ENCODE measurements around the gene HPS4.
"Not testable (repeated sequence)": the region's sequence is repeated elsewhere in the genome, so short reads cannot be mapped to it uniquely, and the experiment has no call there.

Gene HPS4

DNA sequence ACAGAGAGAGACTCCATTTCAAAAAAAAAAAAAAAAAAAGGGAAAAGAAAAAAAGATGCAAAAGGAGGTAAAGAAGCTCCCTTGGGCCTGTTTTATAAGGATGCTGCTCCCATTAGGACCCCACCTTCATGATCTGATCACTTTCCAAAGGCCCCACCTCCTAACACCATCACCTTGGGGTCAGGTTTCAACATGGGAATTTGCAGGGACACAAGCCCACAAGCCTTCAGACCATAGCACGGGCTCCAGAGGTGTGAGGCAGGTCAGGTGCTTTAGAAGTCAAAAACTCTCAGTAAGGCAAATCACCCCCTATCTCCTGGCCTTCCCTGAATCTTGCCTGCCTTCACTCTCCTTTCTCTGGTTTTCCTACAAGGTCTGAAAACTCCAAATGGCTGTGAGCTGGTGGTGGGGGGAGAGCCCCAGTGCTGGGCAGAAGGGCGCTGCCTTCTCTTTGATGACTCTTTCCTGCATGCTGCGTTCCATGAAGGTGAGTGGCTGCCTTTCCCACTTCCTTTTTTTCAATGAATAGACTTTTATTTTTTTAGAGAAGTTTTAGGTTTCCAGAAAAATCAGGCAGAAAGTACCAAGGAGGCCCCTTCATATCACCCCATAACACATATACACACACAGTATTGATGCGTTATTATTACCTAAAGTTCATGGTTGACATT, 41.4 kb downstream of the HPS4 start:
- no peak for DNase-seq (ENCODE audit: low spot score)

GRCh38 chr22:26439559-26439958, 44.0 kb downstream of the HPS4 start:
- DNase-seq (ENCODE audit: low spot score) = no peak

GRCh38 chr22:26438776-26439175, 44.8 kb downstream of the HPS4 start:
- DNase-seq (ENCODE audit: low spot score) = not testable (repeated sequence)

DNA sequence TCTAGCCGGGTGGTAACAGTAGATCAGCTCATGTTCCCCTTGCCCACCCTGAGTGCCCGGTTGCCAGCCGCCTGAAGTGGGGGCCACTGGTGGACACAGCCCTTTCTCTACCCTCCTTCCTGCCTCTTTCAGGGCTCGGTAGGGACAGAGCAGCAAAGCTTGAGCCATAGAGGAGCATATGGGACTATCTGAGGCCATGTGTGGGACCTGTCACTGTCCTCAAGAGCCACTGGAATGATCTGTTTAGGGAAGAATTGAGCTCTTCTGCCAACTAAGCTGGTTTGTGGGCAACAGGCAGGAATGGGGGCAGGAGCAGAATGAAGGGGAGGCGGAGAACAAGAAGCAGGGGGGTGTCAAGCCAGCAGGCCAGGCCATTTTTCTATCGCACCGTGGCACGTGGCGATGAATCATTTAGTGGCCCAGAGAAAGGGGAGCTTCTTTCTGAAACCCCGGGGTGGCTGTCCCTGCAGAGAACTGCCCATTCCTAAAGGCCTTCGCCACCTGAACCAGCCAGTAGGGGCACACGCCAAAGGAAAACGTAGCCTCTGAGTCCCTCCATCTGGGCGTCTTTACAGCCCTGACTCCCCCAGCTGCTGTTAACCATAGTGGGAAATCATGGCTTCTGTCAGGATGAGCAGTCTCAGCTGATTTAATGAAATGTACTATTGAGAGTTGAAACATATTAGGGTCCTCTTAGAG, 45.7 kb downstream of the HPS4 start:
- no peak for DNase-seq (ENCODE audit: low spot score)

DNA sequence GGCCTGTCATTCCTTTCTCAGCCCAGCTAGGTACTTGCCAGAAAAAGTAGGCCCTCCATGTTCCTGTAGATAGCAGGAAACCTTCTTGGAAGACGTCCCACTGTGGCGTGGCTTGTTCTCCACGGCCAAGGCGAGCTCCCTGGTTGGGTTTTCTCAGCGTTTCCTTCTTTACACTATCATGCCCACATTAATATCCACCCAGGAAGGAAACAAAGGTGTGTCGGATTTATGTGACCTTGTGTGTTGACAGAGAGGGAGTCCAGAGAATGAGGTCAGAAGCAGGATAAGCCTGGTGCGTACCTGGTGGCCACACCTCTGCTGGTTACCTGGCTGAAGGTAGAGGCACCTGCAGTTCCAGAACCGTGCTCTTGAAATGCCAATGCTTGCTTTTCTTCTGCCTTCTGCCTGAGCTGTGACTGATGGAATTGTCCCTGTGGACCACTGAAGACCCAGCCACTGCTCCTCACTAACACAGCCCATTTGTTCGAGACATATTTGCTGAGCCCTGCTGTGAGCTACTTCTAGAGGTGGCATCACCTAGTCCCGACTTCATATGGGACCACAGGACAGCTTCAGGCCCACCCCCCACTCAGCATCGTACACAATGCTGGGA, 46.6 kb downstream of the HPS4 start:
- no peak for DNase-seq (ENCODE audit: low spot score)

GRCh38 chr22:26435327-26436093, 48.1 kb downstream of the HPS4 start:
- no peak for DNase-seq (ENCODE audit: low spot score)

DNA sequence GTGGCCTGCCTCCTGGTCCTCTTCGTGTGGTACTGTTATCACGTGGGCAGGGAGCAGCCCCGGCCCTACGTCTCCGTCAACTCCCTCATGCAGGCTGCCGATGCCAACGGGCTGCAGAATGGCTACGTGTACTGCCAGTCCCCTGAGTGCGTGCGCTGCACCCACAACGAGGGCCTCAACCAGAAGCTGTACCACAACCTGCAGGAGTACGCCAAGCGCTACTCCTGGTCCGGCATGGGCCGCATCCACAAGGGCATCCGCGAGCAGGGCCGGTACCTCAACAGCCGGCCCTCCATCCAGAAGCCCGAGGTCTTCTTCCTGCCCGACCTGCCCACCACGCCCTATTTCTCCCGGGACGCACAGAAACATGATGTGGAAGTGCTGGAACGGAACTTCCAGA, 49.8 kb downstream of the HPS4 start:
- DNase-seq (ENCODE audit: low spot score) = no peak

GRCh38 chr22:26432619-26433311, 50.8 kb downstream of the HPS4 start:
- DNase-seq (ENCODE audit: low spot score) = no peak

DNA sequence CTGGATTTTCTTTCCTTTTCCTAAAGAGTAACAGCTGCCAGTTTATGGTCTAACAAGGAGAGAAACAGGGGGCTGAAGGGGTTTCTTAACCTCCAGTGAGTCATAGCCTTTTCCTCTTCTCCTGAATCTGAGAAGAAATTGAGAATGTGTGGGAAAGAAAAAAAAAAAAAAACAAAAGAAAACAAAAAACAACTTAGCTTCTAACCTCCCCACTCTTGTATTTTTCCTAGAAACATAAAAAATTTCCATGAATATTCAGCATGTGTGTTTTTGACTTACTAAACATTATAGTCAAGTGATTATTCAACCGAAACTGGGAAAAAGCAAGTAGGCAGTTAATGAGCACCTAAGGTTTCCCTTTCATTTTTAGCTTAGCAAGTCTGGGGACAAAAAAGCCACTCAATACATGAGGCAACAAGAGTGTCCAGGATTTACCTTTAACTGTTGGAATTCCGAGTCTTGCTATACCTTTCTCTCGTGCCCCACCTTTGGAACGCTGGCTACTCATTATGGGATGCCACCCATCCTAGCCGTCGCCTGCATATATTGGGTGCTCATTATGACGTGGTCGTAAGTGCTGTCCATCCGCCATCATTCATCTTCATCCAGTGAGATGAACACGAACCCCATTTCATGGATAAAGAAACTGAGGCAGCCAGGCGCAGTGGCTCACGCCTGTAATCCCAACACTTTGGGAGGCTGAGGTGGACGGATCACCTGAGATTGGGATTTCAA, 52.2 kb downstream of the HPS4 start:
- no peak for DNase-seq (ENCODE audit: low spot score)

- no peak for DNase-seq (ENCODE audit: low spot score)
Measured at GRCh38 chr22:26430600-26430999, 53.0 kb downstream of the HPS4 start.

DNA sequence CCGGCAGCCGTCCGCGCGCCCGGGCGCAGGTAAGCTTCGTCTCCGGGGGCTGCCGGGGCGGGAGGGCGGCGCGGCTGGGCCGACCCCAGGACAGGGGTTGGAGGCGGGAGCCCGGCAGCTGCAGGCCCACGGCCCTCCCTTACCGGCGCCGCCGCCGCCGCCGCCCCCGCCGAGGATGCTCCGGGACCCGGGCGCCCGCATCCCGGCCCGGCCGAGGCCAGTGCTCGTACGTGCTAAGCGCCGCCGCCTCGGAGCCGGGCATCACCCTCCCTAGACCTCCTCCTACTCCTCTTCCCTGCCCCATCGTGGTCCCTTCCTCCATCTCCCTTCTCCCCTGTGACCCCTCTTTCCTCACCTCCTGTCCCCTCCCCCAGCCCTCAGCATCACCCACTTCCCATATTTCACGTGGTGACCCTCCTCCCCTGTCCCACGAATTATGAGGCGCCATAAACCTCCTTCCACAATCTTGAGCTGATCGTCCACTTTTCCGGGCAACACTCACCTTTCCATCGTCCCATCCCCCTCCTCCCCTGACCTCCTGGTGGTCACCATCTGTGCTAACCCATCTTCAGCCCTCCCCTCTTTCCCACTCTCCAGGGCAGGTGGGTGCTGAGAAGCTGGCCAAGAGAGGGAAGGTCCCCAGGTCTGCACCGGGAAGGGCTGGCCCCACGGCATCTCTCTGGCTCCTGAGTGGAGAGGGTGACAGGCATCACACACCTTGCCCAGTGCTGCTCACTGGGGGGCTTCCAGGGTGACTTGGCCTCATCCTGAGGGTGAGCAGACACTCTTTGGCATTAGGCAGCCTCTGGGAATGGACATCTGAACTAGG, 53.9 kb downstream of the HPS4 start:
- DNase-seq (ENCODE audit: low spot score) = no peak

DNA sequence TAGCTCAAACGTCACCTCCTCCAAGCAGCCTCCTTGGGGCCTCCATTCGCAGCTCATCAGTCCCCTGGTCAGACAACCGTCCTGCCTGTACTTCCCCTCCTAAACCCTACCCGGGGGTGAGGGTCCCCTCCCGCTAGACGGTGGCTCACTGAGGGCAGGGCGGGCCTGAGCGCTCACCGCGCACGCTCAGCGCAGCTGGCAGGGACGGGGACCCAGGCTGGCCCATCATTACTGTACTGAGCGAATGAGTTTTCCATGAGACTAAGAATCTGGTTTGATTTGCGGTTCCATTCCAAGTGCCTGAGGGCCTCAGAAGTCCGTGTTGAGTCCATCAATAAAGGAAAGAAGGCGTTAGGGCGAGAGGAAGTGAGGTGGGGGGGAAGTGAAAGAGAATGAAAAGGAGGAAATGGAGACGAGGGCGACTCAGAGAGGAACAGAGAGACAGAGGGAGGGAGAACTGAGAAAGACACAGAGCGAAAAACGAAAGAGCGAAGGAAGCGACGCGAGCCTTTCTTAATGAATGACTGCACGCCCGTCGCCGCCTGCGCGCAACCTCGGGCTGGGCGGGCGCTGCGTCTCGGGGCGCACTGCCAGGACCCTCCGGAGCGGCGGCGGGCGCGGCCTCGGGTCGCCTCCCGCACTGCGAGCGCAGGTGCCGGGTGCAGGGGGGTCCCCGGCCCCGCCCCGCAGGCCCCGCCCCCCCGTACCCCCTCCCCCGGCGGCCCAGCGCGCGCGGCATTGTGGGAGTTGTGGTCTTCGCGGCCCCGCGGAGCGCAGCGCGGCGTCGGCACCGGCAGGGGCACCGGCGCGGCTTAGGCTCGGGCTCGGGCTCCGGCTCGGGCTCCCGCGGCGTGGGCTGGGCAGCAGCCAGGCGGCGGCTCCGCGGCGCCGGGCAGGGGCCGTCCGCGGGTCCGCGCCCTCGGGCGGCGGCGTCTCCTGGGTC, 54.8 kb downstream of the HPS4 start, which contains the start of gene ASPHD2:
Gene ASPHD2 (plus strand): TSS at position 746 of the 943 bp plus-strand sequence. CDS start 4,356 bp downstream, outside the sequence.
- DNase-seq (ENCODE audit: low spot score) = peak; percentile 41

GRCh38 chr22:26426924-26427323, 56.7 kb downstream of the HPS4 start:
- no peak for DNase-seq (ENCODE audit: low spot score)

DNA sequence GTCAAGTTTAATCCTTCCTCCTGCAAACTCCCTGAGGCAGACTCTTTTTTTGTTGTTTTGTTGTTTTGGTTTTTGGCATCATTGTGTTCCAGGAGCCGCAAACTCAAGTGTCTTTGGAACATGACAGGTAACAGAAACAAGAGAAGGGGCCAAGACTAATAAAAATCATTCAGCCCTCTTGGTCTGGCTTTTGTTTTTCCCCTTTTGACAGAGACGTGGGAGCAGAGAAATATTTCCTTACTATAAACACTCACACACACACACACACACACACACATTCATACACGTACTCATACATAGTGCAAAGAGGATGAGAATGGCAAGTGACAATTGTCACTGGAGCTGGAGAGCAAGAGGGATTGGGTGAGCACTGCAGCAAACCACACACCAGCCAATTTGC, 65.0 kb downstream of the HPS4 start:
- no peak for DNase-seq (ENCODE audit: low spot score)

DNA sequence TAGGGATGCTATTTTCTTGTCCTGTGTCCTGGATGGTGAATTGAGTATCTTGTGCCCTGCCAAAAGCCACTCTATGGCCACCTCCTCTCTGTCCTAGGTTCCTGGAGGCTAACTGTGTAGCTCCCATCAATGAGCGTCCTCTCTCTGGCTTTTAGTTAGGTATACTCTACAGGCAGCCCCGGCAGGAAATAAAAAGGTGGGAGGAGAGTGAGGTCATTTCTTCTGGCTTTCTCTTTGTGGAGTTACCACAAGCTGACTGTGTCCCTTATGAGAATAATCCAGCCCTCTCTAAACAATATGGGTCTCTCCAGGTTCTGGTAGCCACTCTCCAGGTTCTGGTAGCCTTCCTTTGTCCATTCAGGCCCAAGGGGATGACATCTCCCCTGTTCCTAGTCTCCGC, 66.2 kb downstream of the HPS4 start:
- DNase-seq (ENCODE audit: low spot score) = peak; percentile 23

GRCh38 chr22:26416670-26417276, 66.8 kb downstream of the HPS4 start:
- DNase-seq (ENCODE audit: low spot score) = peak; percentile 78

DNA sequence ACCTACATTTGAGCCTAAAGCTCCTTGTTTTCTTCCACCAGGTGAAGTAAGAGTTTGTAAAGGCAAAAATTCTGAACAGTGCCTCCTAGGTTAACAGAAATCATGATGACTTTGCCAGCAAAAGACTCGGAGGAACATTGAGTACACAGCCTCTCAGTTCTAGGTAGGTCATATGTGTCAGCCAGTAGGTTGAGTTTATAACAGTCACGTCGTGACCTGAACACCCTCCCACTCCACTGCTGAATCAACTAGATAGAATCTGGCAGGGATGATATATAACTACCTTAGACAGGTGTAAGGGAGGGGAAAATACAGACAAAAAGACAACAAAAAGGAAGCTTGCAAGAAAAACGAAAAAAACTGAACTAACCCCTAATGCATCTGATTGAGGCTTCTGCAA, 67.3 kb downstream of the HPS4 start:
- DNase-seq (ENCODE audit: low spot score) = no peak

DNA sequence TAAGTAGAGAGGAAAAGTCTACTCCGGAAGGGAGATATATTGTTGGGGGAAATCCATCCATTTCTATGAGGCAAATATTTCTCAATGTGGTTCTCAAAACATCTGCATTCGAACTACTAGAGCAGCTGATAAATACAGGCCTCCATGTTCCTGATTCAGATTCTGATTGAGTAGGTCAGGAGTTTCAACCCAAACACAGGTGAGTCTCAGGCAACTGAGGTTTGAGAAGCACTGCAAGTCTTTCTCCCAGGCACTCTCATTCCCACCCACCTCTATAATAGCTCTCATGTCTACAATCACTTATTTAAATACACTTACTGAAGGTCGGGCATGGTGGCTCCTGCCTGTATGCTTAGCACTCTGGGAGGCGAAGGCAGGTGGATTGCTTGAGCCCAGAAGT, 69.2 kb downstream of the HPS4 start:
- DNase-seq (ENCODE audit: low spot score) = no peak

GRCh38 chr22:26410386-26410785, 73.2 kb downstream of the HPS4 start:
- DNase-seq (ENCODE audit: low spot score) = no peak
